Putamen (tissue), 1 donor: ENCODE data around the gene GRM4.
"Not testable (repeated sequence)": the region's sequence is repeated elsewhere in the genome, so short reads cannot be mapped to it uniquely, and the experiment has no call there.

ENCODE experiments used
- DNase-seq: peaks from one replicate; pipeline ENCODE4 v3.0.0-alpha.2; 2016; ENCODE audit warnings: low spot score

The GRM4 gene

DNA sequence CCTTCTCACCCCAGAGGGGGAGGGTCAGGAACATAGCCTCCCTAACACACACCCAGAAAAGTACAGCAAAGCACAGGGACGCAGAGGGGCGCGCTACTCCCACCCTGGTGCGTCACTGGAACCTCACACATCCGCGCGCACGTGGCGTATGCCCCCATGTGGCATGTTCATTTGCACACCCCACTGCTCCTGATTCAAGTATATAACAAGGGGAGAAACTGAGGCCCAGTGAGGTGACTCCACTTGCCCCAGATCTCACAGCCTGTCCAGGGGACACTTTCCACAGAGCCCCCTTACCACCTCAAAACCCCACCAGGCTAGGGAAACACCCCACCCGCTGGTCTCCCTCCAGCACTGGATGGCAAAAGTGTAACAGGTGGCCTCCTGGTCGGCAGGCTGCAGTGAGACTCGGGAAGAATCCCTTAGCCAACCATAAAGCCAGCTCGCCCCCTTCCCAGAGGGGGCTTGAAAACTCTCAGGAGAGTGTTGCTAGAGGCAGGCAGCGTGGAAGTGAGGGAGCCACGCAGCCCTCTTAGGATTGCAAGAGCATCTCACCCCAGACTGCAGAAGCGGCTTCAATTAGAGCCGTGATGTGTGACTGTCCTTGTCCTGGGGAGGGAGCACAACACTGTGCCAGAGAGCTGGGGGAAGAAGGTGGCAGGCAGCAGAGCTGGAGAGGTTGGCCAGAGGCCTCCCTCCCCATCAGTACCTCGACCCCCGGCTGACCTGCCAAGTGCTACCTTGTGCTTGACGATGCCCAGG is at the start of gene GRM4:
Gene GRM4, minus strand, starts transcription at position 67 of the 762 bp plus-strand sequence. CDS start 12,591 bp downstream, outside the sequence.
- no peak for DNase-seq

DNA sequence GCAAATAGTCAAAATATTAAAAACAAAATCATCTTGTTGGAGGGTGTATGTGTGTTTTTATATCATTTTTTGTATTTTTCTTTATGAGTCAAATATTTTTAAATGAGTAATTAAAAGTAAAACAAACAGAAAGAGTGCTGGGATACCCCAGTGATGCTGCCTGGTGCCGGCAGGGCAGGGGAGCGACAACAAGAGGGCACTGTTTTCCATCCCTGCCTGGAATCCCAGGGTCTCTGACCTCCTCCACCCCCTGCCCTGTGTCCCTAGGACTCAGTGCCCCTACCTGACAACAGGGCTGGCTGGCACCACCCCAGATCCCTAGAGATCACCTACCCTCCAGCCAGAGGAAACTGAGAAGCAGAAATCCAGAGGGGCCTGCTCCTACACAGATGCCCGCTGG is 48.9 kb upstream of the GRM4 start:
- DNase-seq, result no peak

DNA sequence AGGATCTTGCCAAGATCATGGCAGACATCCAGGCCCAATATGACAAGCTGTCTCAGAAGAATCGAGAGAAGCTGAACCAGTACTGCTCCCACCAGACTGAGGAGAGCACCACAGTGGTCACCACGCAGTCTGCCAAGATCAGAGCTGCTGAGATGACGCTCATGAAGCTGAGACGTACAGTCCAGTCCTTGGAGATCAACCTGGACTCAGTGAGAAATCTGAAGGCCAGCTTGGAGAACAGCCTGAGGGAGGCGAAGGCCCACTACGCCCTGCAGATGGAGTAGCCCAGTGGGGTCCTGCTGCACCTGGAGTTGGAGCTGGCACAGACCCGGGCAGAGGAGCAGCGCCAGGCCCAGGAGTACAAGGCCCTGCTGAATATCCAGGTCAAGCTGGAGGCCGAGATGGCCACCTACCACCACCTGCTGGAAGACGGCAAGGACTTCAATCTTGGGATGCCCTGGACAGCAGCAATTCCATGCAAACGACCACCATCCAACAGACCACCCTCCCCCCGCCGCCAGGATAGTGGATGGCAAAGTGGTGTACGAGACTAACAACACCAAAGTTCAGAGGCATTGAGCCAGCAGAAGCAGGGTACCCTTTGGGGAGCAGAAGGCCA is 44.7 kb upstream of the GRM4 start:
- no peak for DNase-seq

DNA sequence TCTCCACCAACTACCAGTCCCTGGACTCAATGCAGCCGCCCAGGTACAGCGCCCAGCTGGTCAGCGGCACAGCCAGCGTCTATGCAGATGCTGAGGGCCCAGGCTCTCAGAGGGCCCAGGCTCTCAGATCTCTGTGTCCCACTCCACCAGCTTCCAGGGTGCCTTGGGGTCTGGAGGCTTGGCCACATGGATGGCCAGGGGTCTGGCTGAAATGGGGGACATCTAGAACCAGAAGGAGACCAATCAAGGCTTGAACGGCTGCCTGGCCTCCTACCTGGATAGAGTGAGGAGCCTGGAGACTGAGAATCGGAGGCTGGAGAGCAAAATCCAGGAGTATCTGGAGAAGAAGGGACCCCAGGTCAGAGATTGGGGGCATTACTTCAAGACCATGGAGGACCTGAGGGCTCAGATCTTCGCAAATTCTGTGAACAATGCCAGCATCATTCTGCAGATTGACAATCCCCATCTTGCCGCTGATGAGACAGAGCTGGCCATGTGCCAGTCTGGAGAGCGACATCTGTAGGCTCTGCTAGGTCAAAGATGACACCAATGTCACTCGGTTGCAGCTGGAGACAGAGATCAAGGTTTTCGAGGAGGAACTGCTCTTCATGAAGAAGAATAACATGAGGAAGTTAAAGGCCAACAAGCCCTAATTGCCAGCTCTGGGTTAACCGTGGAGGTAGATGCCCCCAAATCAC is 44.1 kb upstream of the GRM4 start:
- DNase-seq, result no peak

DNA sequence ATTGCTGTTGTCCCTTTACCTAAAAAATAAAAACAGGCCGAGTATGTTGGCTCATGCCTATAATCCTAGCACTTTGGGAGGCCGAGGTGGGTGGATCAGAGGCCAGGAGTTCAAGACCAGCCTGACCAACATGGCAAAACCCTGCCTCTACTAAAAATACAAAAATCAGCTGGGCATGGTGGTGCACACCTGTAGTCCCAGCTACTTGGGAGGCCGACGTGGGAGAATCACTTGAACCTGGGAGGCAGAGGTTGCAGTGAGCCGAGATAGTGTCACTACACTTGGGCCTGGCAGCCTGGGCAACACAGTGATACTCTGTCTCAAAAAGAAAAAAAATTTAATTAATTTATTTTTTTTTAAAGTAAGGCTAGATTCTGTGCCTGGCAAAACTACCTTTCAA is 38.8 kb upstream of the GRM4 start:
- DNase-seq, result not testable (repeated sequence)

DNA sequence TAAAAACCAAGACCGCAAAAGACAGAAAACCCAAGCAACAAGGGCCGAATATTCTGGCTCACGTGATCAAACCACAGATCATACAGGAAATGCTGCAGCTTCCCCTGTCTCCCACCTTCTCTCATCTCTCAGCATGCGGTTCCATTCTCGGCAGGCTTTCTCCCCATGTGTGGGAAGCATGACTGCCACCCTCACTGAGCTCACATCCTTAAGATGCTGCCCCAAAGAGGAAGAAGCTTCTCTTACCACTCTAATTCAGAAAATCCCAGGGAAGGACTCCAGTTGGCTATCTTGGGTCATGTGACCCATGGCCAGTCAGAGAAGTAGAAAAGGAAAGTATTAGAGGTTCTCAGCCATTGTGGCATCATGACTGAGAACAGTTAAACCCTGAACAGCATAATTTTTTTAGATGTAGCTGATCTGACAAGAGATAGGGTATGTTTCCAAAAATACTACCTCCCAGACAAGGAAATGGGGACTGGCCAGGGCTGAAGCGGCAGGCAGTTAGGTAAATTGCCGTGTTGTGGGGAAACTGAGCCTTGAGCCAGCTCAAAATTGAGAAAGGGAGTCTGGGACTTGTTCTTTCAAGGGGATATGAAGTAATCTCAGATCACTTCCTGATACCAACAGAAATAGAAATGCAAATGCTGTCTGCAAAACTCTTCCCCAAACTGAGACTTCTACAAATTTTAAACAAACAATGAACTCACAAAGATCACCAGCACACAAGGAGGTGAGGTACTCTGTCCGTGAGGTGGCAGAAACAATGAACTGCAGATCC is 37.1 kb upstream of the GRM4 start:
- no peak for DNase-seq

DNA sequence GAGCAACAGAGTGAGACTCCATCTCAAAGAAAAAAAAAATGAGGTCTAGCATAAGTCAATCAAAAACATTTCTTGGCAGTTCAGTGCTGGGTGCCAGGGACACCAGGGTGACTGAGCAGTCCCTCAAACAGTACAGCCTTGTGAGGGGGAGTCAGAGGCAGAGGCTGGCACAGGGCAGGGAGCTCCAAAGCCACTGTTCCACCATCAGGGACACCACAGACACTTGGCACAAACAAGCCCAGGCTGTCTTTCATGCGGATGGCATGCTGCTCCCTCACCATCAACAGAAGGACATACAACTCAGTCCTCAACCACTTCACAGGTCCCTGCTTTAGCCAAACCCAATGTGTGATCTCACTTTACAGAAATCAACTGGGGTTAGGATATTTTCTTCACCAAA is 36.0 kb upstream of the GRM4 start:
- no peak for DNase-seq

DNA sequence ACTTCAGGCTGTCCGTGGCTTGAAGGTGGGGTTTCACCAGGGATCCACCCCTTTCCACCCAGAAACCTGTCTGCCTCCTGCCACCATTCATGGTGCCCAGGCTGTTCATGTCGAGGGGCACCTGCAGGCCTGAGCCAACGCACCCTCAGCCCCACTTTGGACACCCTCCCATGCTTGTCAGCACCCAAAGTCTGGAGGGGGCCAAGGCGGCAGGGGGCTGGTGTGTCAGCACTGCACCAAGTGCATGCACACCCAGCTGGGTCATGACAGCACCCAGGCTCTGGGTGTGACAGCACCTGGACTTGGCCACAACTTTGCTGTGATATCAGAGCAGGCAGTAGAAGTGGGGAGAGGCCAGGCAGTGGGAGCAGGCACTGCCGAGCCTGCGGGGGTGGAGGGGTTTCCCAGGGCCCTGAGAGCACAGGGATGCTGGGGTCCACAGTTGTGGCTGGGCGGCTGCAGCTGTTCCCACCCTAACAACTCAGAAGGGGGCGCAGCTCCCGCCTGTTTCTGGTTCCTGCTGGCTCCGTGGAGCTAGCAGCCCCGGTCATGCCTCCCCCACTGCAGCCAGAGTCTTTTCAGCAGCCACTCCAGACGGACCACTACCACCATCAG is 33.3 kb upstream of the GRM4 start:
- no peak for DNase-seq

DNA sequence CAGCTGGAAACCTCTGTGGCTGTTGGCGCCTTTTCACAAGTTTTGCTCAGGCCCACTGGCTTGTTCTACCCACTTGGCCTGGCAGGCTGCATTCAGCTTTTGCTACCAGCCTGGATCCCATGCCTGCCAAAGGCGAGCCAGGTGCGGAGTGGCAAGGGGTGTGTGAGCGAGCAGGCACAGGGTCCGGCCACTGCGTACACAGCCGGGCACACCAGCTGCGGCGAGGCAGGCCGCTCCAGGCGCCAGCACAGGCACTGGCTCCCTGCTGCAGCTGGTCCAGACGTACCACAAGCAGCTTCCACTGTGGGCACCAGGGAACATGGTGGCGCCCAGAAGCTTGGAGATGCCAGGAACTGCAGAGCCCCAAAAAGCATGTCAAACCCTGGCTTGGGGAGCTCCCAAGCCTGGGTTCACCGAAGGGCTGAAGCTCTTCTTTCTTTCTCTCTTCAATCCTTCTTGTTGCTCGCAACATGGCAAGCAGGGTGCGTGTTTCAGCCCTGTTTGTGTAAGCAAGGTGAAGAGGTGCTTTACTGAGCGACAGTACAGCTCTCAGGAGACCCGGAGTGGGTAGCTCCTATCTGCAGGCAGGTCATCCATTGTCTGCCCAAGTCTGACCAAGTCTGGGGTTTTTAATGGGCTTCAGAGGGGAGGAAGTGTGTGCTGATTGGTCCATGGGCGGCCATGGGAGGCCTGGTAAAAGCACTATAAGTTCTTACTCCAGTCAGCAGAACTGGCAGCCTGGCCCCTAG is 32.6 kb upstream of the GRM4 start:
- DNase-seq, result no peak

DNA sequence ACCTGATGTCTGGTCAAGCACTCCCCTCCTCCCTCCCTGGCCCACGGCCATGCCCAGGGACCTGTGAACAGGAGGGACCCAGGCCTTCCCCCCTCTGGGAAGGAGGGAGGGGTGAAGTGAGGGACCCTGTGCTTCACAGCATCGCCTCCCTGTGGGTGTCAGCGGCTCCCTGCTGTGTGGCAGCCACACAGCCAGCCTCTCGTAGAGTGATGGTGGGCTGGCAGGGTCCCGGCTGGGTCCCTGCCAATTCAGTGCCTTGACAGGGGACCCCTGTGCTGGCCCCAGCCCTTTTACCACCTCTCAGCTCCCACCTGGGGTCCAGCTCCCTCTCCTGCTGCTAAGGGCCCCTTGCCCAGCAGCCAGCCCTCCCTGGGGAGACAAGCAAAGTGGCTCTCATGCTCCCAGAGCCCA is 31.3 kb upstream of the GRM4 start:
- no peak for DNase-seq

DNA sequence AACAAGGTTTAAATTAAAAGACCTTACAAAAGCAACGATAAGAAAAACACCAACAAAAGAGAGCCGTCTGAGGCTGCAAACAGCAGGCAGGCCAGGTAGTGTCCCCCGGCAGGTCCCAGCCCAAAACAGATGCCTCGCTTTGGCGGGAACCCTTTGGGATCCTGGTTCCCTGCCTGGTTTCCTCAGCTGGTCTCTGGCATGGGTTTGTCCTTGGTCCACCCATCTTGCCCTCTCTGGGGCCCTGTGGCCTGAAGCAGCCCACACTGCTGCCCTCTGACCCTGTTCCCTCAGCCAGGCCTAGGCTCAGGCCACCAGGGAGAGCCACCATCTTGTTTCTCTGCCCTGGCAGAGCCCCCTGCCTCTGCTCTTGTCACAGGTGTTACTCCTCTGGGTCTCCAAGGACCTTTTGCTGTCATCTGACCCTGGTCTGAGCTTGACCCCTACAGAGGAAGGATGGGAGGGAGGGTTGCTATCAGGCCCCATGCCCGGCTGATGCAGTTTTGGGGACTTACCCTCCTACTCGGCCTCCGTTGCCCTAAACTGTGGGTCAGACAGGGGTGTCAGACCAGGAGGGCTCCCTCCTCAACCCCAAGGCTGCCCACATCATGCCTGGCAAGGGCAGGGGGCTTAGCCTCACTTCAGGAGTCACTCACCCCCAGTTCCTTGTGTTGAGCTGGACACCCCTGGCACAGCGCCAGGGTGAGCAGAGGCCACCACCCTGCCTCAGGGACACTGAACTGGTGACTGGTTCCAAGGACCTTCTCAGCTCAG is 30.6 kb upstream of the GRM4 start:
- DNase-seq, result no peak

DNA sequence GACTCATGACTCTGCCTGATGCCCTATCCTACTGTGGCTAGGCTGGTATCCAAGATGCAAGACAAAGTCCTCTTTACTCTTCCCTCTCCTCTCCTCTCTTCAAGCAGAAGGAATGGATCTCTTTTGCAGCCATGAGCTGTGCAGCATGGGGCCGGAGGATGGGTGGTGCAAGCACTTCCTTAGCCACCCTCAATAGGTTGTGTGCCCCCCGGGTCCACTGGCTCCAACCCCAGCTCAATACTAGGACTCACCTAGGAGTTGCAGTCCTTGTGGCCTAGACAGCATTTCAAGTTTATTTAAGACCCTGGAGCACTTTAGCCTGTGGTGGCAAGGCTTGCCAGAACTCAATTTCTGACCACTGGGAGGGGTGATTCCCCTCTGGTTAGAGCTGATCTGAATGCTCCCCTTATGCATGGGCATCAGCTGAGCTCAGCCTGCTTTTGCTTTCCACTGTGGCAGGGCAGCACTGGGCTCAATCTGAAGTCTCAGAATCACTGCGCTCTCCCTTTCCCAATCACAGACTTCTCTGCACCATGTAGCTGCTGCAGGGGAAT is 29.0 kb upstream of the GRM4 start:
- DNase-seq, result no peak

DNA sequence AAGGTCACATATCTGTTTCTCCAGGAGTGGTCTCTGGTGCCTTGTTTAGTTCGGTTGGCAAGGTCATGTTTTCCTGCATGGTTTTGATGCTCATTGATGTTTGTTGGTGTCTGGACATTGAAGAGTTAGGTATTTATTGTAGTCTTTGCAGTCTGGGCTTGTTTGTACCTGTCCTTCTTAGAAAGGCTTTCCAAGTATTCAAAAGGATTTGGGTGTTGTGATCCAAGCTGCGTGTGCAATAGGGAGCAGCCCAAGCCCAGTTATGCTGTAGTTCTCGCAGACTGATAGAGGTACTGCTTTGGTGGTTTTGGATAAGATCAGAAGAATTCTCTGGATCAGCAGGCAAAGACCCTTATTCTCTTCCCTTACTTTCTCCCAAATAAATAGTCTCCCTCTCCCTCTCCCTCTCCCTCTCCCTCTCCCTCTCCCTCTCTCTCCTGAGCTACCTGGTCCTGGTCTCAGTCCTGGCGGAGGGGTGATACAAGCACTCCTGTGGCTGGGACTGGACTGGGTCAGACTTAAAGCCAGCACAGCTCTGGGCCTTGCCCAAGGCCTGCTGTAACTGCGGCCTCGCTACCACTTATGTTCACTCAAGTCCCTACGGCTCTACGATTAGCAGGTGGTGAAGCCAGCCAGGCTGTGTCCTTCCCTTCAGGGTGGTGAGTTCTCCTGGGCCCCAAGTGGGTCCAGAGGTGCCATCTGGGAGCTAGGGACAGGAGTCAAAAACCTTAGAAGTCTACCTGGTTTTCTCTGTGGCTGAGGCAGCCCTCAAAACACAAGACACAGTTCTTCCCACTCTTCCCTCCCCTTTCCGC is 27.3 kb upstream of the GRM4 start:
- no peak for DNase-seq

DNA sequence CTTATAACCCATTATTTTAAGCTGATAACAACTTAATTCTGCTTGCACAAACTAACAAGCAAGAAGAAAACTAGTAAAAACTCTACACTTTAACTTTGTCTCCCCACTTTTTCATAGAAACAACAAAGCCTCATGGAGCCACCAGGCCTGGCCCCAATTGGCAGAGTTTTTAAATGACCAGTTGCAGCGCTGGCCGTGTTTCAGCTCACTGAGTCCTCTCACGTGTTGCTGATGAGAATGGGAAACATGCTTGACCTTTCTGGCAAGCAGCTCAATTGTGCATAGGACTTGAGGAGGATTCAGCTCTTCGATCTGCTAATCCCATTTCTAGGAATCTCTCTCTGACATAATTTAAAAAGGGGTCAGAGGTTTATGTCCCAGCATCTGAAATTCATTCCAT is 24.5 kb upstream of the GRM4 start:
- DNase-seq, result no peak

DNA sequence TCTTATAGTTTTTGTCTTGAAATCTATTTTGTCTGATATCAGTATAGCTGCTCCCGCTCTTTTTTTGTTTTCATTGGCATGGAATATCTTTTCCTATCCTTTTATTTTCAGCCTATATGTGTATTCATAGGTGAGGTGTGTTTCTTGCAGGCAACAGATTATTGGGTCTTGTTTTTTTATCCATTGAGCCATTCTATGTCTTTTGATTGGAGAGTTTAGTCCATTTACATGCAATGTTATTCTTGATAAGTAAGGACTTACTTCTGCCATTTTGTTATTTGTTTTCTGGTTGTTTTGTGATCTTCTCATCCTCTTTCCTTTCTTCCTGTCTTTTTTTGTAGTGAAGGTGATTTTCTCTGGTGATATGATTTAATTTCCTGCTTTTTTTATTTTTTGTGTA is 24.0 kb upstream of the GRM4 start:
- DNase-seq, result no peak

DNA sequence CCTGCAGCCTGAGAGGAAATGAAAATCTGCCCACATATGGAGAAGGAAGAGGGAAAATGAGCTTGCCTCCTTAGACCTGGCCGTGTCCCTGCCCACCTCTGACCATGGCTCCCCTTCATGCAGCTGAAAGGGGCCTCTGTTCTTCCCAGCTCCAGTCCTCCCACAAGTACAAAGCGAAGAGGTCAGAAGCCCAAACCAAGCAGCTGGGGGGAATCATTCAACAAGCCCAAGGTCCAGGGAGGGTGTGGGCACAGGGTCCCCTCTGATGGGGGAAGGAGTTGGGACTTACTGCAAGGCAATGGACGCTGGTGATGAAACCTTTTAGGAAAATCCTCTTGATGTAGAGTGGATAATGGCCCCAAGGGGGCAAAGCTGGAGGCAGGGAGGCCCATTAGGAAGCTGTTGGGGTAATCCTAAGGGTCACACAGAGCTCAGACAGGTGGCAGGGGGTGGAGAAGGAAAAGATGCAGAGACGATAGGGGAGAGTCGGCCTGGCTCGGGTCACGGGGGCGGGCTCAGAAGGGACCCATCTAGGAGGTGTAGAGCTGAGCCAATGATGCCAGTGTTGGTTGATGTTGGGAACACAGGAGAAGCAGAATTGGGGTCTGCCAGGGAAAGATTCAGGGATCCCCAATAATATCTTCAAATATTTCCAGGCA is 16.1 kb upstream of the GRM4 start:
- no peak for DNase-seq

DNA sequence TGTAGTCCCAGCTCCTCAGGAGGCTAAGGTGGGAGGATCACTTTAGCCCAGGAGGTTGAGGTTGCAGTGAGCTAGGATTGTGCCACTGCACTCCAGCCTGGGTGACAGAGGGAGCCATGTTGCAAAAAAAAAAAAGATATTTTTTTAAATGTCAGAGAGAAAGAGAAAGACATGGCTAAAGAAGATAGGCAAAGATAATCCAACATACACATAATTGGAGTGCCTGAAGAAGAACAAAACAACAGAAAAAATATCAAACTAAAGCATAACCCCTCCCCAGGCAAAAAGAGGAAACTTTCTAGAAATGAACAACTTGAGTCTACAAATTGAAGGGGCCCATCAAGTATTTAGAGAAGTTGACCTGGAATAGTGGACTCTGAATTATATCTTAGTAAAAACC is 14.0 kb upstream of the GRM4 start:
- DNase-seq, result no peak

DNA sequence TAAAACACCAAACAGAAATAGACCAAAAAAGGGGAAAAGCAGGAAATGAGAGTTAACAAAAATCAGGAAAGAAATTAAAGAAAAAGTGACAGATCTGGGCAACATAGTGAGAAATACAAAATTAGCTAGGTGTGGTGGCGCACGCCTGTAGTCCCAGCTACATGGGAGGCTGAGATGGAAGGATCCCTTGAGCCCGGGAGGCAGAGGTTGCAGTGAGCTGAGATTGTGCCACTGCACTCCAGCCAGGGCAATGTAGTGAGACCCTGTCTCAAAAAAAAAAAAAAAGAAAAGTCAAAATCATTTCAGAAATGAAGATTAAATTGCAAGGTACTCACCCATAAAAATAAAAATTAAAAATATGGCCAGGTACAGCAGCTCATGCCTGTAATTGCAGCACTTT is 13.0 kb upstream of the GRM4 start:
- no peak for DNase-seq

DNA sequence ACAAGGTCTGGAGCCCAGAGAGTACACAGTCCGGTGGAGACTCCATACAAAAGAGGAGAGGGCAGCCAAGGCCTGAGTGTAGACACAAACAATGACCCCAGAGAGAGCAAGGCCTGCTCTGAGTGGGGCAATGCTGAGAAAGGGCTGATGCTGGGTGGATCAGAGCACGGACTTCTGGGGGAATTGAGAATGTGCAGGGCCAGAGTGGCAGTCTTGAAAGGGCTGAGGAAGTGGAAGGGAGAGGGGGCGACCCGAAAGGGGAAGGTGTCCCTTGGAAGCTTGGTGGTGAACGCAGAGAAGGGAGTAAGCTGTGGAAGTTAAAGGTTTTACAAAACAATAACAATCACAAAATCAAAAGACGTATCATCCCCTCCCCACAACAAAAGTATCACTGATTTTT is 12.0 kb upstream of the GRM4 start:
- DNase-seq, result no peak
